OCI-LY3 (cell line): Measurements from ENCODE around the gene AKT1S1.

Source experiments
- EZH2phosphoT487 ChIP-seq: fragments of 200-600 bp; shearing (Covaris generic); IDR thresholded peaks from 2 replicates; pipeline ENCODE4 v1.6.1; 2018; ENCODE audit warnings: antibody characterized with exemption, mixed run types, low read depth
- TF ChIP-seq, protein P1 (sequence below): fragments of 200-600, 300-600 bp; sonication (generic); IDR thresholded peaks from 2 replicates; pipeline ENCODE4 v1.5.1; 2014; ENCODE audit warnings: antibody characterized with exemption, low read length, low read depth

DNA sequence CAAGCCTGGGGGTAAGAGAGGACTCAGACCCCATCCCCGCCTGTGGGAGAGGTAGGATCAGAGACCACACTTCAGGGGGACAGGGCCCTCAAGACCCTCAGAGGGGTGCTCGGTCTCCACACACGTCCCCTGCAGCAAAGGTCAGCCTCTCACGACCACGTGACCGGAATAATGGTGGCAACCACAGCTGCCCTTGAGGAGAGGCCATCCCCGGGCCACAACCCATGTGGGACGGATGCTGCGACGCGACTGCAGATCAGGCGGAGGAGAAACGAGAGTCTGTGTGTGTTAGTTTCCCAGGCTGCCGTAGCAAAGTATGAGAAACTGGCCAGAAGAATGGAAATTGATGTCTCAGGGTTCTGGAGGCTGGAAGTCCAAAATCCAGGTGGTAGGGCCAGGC lies 50.1 kb downstream of the AKT1S1 start:
- no peak for TF ChIP-seq EZH2phosphoT487
- TF ChIP-seq, protein P1, sequence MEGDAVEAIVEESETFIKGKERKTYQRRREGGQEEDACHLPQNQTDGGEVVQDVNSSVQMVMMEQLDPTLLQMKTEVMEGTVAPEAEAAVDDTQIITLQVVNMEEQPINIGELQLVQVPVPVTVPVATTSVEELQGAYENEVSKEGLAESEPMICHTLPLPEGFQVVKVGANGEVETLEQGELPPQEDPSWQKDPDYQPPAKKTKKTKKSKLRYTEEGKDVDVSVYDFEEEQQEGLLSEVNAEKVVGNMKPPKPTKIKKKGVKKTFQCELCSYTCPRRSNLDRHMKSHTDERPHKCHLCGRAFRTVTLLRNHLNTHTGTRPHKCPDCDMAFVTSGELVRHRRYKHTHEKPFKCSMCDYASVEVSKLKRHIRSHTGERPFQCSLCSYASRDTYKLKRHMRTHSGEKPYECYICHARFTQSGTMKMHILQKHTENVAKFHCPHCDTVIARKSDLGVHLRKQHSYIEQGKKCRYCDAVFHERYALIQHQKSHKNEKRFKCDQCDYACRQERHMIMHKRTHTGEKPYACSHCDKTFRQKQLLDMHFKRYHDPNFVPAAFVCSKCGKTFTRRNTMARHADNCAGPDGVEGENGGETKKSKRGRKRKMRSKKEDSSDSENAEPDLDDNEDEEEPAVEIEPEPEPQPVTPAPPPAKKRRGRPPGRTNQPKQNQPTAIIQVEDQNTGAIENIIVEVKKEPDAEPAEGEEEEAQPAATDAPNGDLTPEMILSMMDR, result no peak
